H1 (cell line): ENCODE data around the gene DSE. TPM values are rescaled to one million over a fixed set of nuclear protein-coding genes. Genes with fewer than 3 reads are reported as not detected.

Experiments used
- CTCF ChIA-PET: fragments of 300-600 bp; sonication (Branson Sonifier 250); formaldehyde crosslinking; loops from one replicate; lab custom pipeline; 2021; ENCODE audit not compliant: partially characterized antibody; lab: Charles Lee
- POLR2A ChIA-PET: fragments of 300-600 bp; sonication (Branson Sonifier 250); formaldehyde crosslinking; loops from one replicate; lab custom pipeline; 2021; ENCODE audit warnings: inconsistent platforms; ENCODE audit not compliant: partially characterized antibody; lab: Charles Lee
- DNase-seq, 2 experiments: peaks; one replicate each; pipeline versions ENCODE4 v3.0.0 to v3.0.0-alpha.2; 2010 to 2022; ENCODE audit warnings: low spot score in 2 of 2, low read depth in 1 of 2, mixed read lengths in 1 of 2
- FAIRE-seq: peaks from 2 replicates; lab custom pipeline; 2011; peaks lifted over from hg19 to GRCh38; lab: Jason Lieb, UNC
- H2AFZ ChIP-seq: 2 replicates; pipeline ENCODE4 v1.8.1; 2012; ENCODE audit warnings: low read length, inconsistent platforms
- H2AK5ac ChIP-seq: 2 replicates; pipeline ENCODE4 v1.6.1; 2013; ENCODE audit warnings: low read depth, low read length
- H2BK120ac ChIP-seq: replicated peaks from 2 replicates; pipeline ENCODE3; 2013; ENCODE audit warnings: low read depth, low read length, inconsistent platforms
- H2BK12ac ChIP-seq: 2 replicates; pipeline ENCODE4 v1.6.1; 2013; ENCODE audit warnings: low read depth, low read length
- H2BK15ac ChIP-seq: 2 replicates; pipeline ENCODE4 v1.6.1; 2013; ENCODE audit warnings: low read length
- H2BK20ac ChIP-seq: 2 replicates; pipeline ENCODE4 v1.6.1; 2013; ENCODE audit warnings: low read length
- H2BK5ac ChIP-seq: 2 replicates; pipeline ENCODE4 v1.6.1; 2013; ENCODE audit warnings: low read depth, low read length
- H3K14ac ChIP-seq: 2 replicates; pipeline ENCODE4 v1.6.1; 2013; ENCODE audit warnings: inconsistent platforms; ENCODE audit not compliant: insufficient read length
- H3K18ac ChIP-seq: 2 replicates; pipeline ENCODE4 v1.6.1; 2013; ENCODE audit warnings: low read length; ENCODE audit errors: extremely low read depth
- H3K23ac ChIP-seq: 2 replicates; pipeline ENCODE4 v1.6.1; 2013; ENCODE audit warnings: inconsistent platforms; ENCODE audit not compliant: insufficient read length
- H3K23me2 ChIP-seq: 2 replicates; pipeline ENCODE4 v1.6.1; 2013; ENCODE audit warnings: low read depth, low read length
- H3K27ac ChIP-seq: 2 replicates; pipeline ENCODE4 v1.6.1; 2011; ENCODE audit warnings: low read depth, low read length, inconsistent platforms
- H3K27me3 ChIP-seq, 4 experiments: replicated peaks in 1 of 4; 1 replicate in 1 of 4; 2 replicates in 3 of 4; pipeline versions ENCODE4 v1.6.1 to v1.8.1; 2011 to 2013; ENCODE audit warnings: low read length in 3 of 4, mild to moderate bottlenecking in 3 of 4, inconsistent platforms in 2 of 4, mixed read lengths in 2 of 4, moderate library complexity in 1 of 4; ENCODE audit not compliant: control insufficient read depth in 3 of 4, insufficient read depth in 3 of 4; ENCODE audit errors: extremely low read depth in 1 of 4
- H3K36me3 ChIP-seq, 4 experiments: 2 replicates each; pipeline versions ENCODE4 v1.6.1 to v1.8.1; 2011 to 2013; ENCODE audit warnings: mild to moderate bottlenecking in 4 of 4, low read length in 3 of 4, moderate library complexity in 2 of 4, control low read depth in 1 of 4, inconsistent platforms in 1 of 4; ENCODE audit not compliant: insufficient read depth in 4 of 4, control insufficient read depth in 2 of 4
- H3K4ac ChIP-seq: replicated peaks from 2 replicates; pipeline ENCODE3; 2013; ENCODE audit warnings: low read length, low read depth, mixed read lengths, inconsistent platforms; ENCODE audit not compliant: insufficient read length
- H3K4me1 ChIP-seq, 4 experiments: replicated peaks in 1 of 4; 1 replicate in 1 of 4; 2 replicates in 3 of 4; pipeline versions ENCODE4 v1.6.1 to v1.8.1; 2011 to 2013; ENCODE audit warnings: low read length in 3 of 4, inconsistent platforms in 2 of 4, mixed read lengths in 1 of 4; ENCODE audit not compliant: insufficient read depth in 4 of 4, control insufficient read depth in 3 of 4
- H3K4me2 ChIP-seq, 2 experiments: 2 replicates each; pipeline versions ENCODE4 v1.6.1 to v1.8.1; 2011 to 2013; ENCODE audit warnings: low read depth in 2 of 2, low read length in 2 of 2, control low read depth in 1 of 2, inconsistent platforms in 1 of 2, mild to moderate bottlenecking in 1 of 2; ENCODE audit not compliant: insufficient read depth in 1 of 2
- H3K4me3 ChIP-seq, 4 experiments: fragments of 200-600, 300-600 bp in 1 of 4; sonication (generic), shearing (Covaris generic), sonication (Bioruptor Twin) in 1 of 4; 2 replicates each; pipeline versions ENCODE4 v1.5.1 to v1.8.1; 2011 to 2016; ENCODE audit warnings: low read length in 4 of 4, low read depth in 3 of 4, control low read depth in 2 of 4, inconsistent platforms in 2 of 4, mild to moderate bottlenecking in 2 of 4, mixed read lengths in 1 of 4, moderate library complexity in 1 of 4; ENCODE audit not compliant: insufficient read depth in 2 of 4; ENCODE audit errors: extremely low read depth in 1 of 4
- H3K56ac ChIP-seq: replicated peaks from 2 replicates; pipeline ENCODE3; 2013; ENCODE audit warnings: low read depth, mild to moderate bottlenecking, mixed read lengths, low read length, inconsistent platforms; ENCODE audit not compliant: insufficient read length
- H3K79me1 ChIP-seq: 2 replicates; pipeline ENCODE4 v1.6.1; 2013; ENCODE audit warnings: low read depth, low read length, control low read depth
- H3K79me2 ChIP-seq, 2 experiments: 2 replicates each; pipeline versions ENCODE4 v1.6.1 to v1.8.1; 2012 to 2013; ENCODE audit warnings: low read length in 2 of 2, mild to moderate bottlenecking in 2 of 2, inconsistent platforms in 1 of 2; ENCODE audit not compliant: insufficient read depth in 2 of 2, control insufficient read depth in 1 of 2
- H3K9ac ChIP-seq, 4 experiments: replicated peaks in 1 of 4; 1 replicate in 1 of 4; 2 replicates in 3 of 4; pipeline versions ENCODE4 v1.6.1 to v1.8.1; 2011 to 2013; ENCODE audit warnings: low read depth in 3 of 4, low read length in 3 of 4, control low read depth in 2 of 4, mild to moderate bottlenecking in 2 of 4, moderate library complexity in 2 of 4, inconsistent platforms in 1 of 4; ENCODE audit errors: extremely low read depth in 1 of 4
- H3K9me3 ChIP-seq, 2 experiments: 2 replicates each; pipeline versions ENCODE4 v1.6.1 to v1.8.1; 2012 to 2013; ENCODE audit warnings: mild to moderate bottlenecking in 2 of 2, moderate library complexity in 2 of 2, control low read depth in 1 of 2, inconsistent platforms in 1 of 2, low read depth in 1 of 2, low read length in 1 of 2, mixed read lengths in 1 of 2; ENCODE audit not compliant: insufficient read depth in 2 of 2
- H4K20me1 ChIP-seq, 2 experiments: replicated peaks in 1 of 2; 2 replicates each; pipeline versions ENCODE3 to v1.8.1; 2011 to 2013; ENCODE audit warnings: inconsistent platforms in 2 of 2, low read length in 2 of 2, mild to moderate bottlenecking in 1 of 2; ENCODE audit not compliant: insufficient read depth in 2 of 2, control insufficient read depth in 1 of 2
- H4K5ac ChIP-seq: 2 replicates; pipeline ENCODE4 v1.6.1; 2013; ENCODE audit warnings: low read length, low read depth, mixed read lengths, inconsistent platforms; ENCODE audit not compliant: insufficient read length
- H4K8ac ChIP-seq: 2 replicates; pipeline ENCODE4 v1.8.0; 2013; ENCODE audit warnings: mild to moderate bottlenecking, moderate library complexity, low read length, inconsistent platforms; ENCODE audit not compliant: insufficient read depth; ENCODE audit errors: extremely low read depth
- H4K91ac ChIP-seq: replicated peaks from 2 replicates; pipeline ENCODE3; 2013; ENCODE audit warnings: low read length, mixed read lengths, inconsistent platforms; ENCODE audit not compliant: insufficient read length
- BACH1 ChIP-seq: IDR thresholded peaks from 2 replicates; pipeline ENCODE4 v1.6.1; 2012; ENCODE audit warnings: low read length, improper control_type of control experiment
- CBX8 ChIP-seq: fragments of 300-800, 300-1000 bp; sonication (generic); IDR thresholded peaks from 2 replicates; pipeline ENCODE4 v1.7.1; 2016; ENCODE audit warnings: low read depth, low read length, borderline replicate concordance
- CTBP2 ChIP-seq: IDR thresholded peaks from 2 replicates; pipeline ENCODE4 v1.7.0; 2011; ENCODE audit warnings: borderline replicate concordance, mild to moderate bottlenecking, moderate library complexity, mixed read lengths, low read length; ENCODE audit not compliant: insufficient read depth, insufficient read length
- E2F6 ChIP-seq: IDR thresholded peaks from 2 replicates; pipeline ENCODE4 v1.6.1; 2012; ENCODE audit warnings: inconsistent platforms
- EP300 ChIP-seq, 2 experiments: IDR thresholded peaks; 1 replicate in 1 of 2; 2 replicates in 1 of 2; pipeline ENCODE4 v1.6.1; 2011 to 2012; ENCODE audit warnings: low read depth in 2 of 2, low read length in 2 of 2, mild to moderate bottlenecking in 2 of 2, borderline replicate concordance in 1 of 2, inconsistent platforms in 1 of 2, moderate library complexity in 1 of 2
- FOSL1 ChIP-seq: IDR thresholded peaks from 2 replicates; pipeline ENCODE4 v1.6.1; 2011; ENCODE audit warnings: mild to moderate bottlenecking, low read depth, low read length, moderate library complexity; ENCODE audit not compliant: insufficient read depth
- GTF2F1 ChIP-seq: IDR thresholded peaks from 2 replicates; pipeline ENCODE4 v1.6.1; 2012; ENCODE audit warnings: low read depth, low read length, improper control_type of control experiment, borderline replicate concordance
- JUND ChIP-seq: IDR thresholded peaks from 2 replicates; pipeline ENCODE4 v1.6.1; 2011; ENCODE audit warnings: mild to moderate bottlenecking, improper control_type of control experiment, low read length
- KDM1A ChIP-seq: fragments of 200-600, 300-600 bp; sonication (generic); IDR thresholded peaks from 2 replicates; pipeline ENCODE4 v1.7.1; 2016; ENCODE audit warnings: mild to moderate bottlenecking, low read length, borderline replicate concordance
- RNF2 ChIP-seq: fragments of 200-900, 300-1000 bp; sonication (generic); IDR thresholded peaks from 2 replicates; pipeline ENCODE4 v1.7.1; 2016; ENCODE audit warnings: borderline replicate concordance, low read depth, mild to moderate bottlenecking, antibody characterized with exemption, low read length; ENCODE audit not compliant: poor library complexity, severe bottlenecking; ENCODE audit errors: missing control alignments
- RXRA ChIP-seq: IDR thresholded peaks from 2 replicates; pipeline ENCODE4 v1.6.1; 2011; ENCODE audit warnings: low read depth, mild to moderate bottlenecking, low read length, moderate library complexity; ENCODE audit not compliant: insufficient read depth
- SIX5 ChIP-seq: IDR thresholded peaks from 2 replicates; pipeline ENCODE4 v1.6.1; 2011; ENCODE audit warnings: mild to moderate bottlenecking, low read depth, low read length
- SP1 ChIP-seq: IDR thresholded peaks from 2 replicates; pipeline ENCODE4 v1.6.1; 2011; ENCODE audit warnings: low read depth, low read length
- polyA plus RNA-seq, 7 experiments: library from polyadenylated mRNA; depleted of rRNA in 3 of 7; stranded (reverse) in 5 of 7; unstranded in 2 of 7; fragments of >200 nt in 5 of 7; fragments of 200-250 nt in 2 of 7; gene quantifications; 1 replicate in 5 of 7; 2 replicates in 1 of 7; 4 replicates in 1 of 7; pipeline versions ENCODE4 v1.2.1 to v1.2.3, GENCODE V29; 2011 to 2013; ENCODE audit warnings: missing spikeins in 2 of 7, mixed read lengths in 2 of 7
- total RNA-seq: library from RNA; stranded (reverse); fragmentation: NEBNext Ultra II Directional; extraction: Animal tissue kit (Norgen Biotek cat#: 25700); gene quantifications from 2 replicates; pipeline ENCODE4 v1.2.1, GENCODE V29; 2021

The DSE gene
- total and polyA plus RNA-seq, 2 of the 8 experiments (the other 6 are each of a cell fraction or from before 2014, with no cell fraction given), result 32.5 to 94.4 TPM

DNA sequence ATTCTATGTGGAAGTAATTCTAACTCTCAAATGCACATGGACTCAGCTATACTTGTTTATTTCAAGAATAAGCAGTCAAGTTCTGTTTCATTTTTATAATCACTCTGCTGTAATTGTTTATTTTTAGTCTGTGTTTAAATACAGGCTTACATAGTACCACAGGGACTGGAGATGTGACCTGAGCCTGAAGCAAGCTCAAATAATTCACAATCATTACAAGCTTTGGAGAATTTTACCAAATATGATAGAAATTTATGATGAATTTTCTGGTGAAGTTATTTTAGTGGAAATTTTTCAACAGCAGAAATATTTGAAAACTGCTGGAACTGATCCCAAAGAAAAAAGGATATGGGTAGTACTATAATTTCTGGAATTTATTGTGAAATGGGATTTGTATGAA, 41.6 kb upstream of the DSE start:
- ChIA-PET CTCF (interaction anchor here (0.5 to 1.6 kb wide), 4 partner anchors 10 to 60 kb away, joined by 3 to 5 read pairs (median 4); no protein-coding TSS in a partner anchor), POLR2A (interaction anchor here (1.6 kb wide), 1 partner anchor 42 kb away, joined by 4 read pairs; the partner anchor contains the start of gene DSE)
- Histone ChIP-seq H2AFZ (no peak overlapping the region), H3K4me1 (peaks cover 3 to 26% (median 22%) of the 10 kb centered on the region in 4 experiments; a peak in 6 of 7 replicates), H3K23ac (no peak overlapping the region), H3K56ac (no peak overlapping the region), H4K5ac (no peak overlapping the region), H3K9me3 (peaks cover 0 to 3% of the 10 kb centered on the region in 2 experiments; a peak in 2 of 4 replicates), H3K36me3 (no peaks in the 10 kb centered on the region), H3K27me3 (no peaks in the 10 kb centered on the region), H3K4me2 (no peak overlapping the region), H2BK120ac (no peak overlapping the region), H2AK5ac (no peak overlapping the region), H2BK5ac (no peak overlapping the region), H2BK15ac (no peak overlapping the region), H4K91ac (no peak overlapping the region), H2BK20ac (no peak overlapping the region), H3K27ac (no peak overlapping the region), H3K79me2 (no peaks in the 10 kb centered on the region), H3K4ac (no peak overlapping the region), H3K23me2 (no peaks in the 10 kb centered on the region), H4K20me1 (no peaks in the 10 kb centered on the region), H3K4me3 (no peak overlapping the region), H3K9ac (no peak overlapping the region), H3K14ac (no peak overlapping the region), H3K18ac (no peak overlapping the region), H2BK12ac (no peak overlapping the region), H4K8ac (no peak overlapping the region), H3K79me1 (no peaks in the 10 kb centered on the region)
- FAIRE-seq, result no peak
- no peak for DNase-seq
- TF ChIP-seq RNF2 (no peak), E2F6 (no peak), CBX8 (no peak), GTF2F1 (no peak), EP300 (IDR thresholded peaks at IDR 0.05; ENCODE audit: borderline replicate concordance in 1 of 2, low read depth in 2 of 2, low read length in 2 of 2) (no peak), JUND (no peak), RXRA (no peak), KDM1A (no peak), FOSL1 (no peak), SIX5 (no peak), BACH1 (no peak), CTBP2 (no peak), SP1 (no peak)
